Neural cell (in vitro differentiated cells): ENCODE results near the gene MED26. TPM values are rescaled to one million over a fixed set of nuclear protein-coding genes. Genes with fewer than 3 reads are reported as not detected.

Experiments
- H2AFZ ChIP-seq: fragments of 200-600, 300-800 bp; sonication (generic), shearing (Covaris generic); 2 replicates; pipeline ENCODE4 v1.6.0; 2014; ENCODE audit warnings: low read depth, mild to moderate bottlenecking, antibody characterized with exemption, low read length, moderate library complexity
- H3F3A ChIP-seq: fragments of 200-600 bp; shearing (Covaris generic); 2 replicates; pipeline ENCODE4 v1.6.1; 2016; ENCODE audit warnings: mild to moderate bottlenecking, moderate library complexity, mixed read lengths, antibody characterized with exemption, low read length; ENCODE audit not compliant: insufficient read depth, poor library complexity, severe bottlenecking
- H3K27ac ChIP-seq: fragments of 200-600, 300-800 bp; sonication (generic), shearing (Covaris generic); 2 replicates; pipeline ENCODE4 v1.5.1; 2014; ENCODE audit warnings: mild to moderate bottlenecking, low read length, moderate library complexity
- H3K27me3 ChIP-seq: fragments of 300-800, 200-600 bp; sonication (generic), shearing (Covaris generic); 2 replicates; pipeline ENCODE4 v1.6.0; 2014; ENCODE audit warnings: mild to moderate bottlenecking, low read depth, low read length, moderate library complexity; ENCODE audit not compliant: insufficient read depth
- H3K36me3 ChIP-seq: fragments of 300-800, 200-600 bp; sonication (generic), shearing (Covaris generic); 2 replicates; pipeline ENCODE4 v1.5.1; 2014; ENCODE audit warnings: mild to moderate bottlenecking, antibody characterized with exemption, low read length, moderate library complexity; ENCODE audit not compliant: insufficient read depth
- H3K4me2 ChIP-seq: fragments of 300-800, 200-600 bp; sonication (generic), shearing (Covaris generic); 2 replicates; pipeline ENCODE4 v1.6.0; 2014; ENCODE audit warnings: mild to moderate bottlenecking, low read length
- H3K4me3 ChIP-seq: fragments of 300-800, 200-600 bp; sonication (generic), shearing (Covaris generic); 2 replicates; pipeline ENCODE4 v1.5.1; 2014; ENCODE audit warnings: mild to moderate bottlenecking, low read length, moderate library complexity
- H3K79me2 ChIP-seq: fragments of 200-600 bp; shearing (Covaris generic); replicated peaks from 2 replicates; pipeline ENCODE4 v1.6.0; 2014; ENCODE audit warnings: mild to moderate bottlenecking, low read length, moderate library complexity; ENCODE audit not compliant: insufficient read depth
- H3K9ac ChIP-seq: fragments of 300-800, 200-600 bp; sonication (generic), shearing (Covaris generic); 2 replicates; pipeline ENCODE4 v1.6.1; 2016; ENCODE audit warnings: mild to moderate bottlenecking, low read length, mixed read lengths
- H3K9me2 ChIP-seq: fragments of 200-600 bp; shearing (Covaris generic); 2 replicates; pipeline ENCODE4 v1.6.1; 2016; ENCODE audit warnings: mild to moderate bottlenecking, low read length, mixed read lengths; ENCODE audit not compliant: insufficient read depth
- H3K9me3 ChIP-seq: fragments of 200-600, 300-800 bp; sonication (generic), shearing (Covaris generic); 2 replicates; pipeline ENCODE4 v1.6.1; 2016; ENCODE audit warnings: mild to moderate bottlenecking, mixed run types, low read length, moderate library complexity, mixed read lengths
- H4K20me1 ChIP-seq: fragments of 200-600 bp; shearing (Covaris generic); 2 replicates; pipeline ENCODE4 v1.6.1; 2016; ENCODE audit warnings: mild to moderate bottlenecking, mixed run types; ENCODE audit not compliant: insufficient read depth
- EP300 ChIP-seq: fragments of 450-650 bp; conservative IDR thresholded peaks from 2 replicates; pipeline ENCODE4 v1.6.1; 2014; ENCODE audit warnings: antibody characterized with exemption, mild to moderate bottlenecking, moderate library complexity; ENCODE audit not compliant: poor library complexity, severe bottlenecking
- EZH2 ChIP-seq: fragments of 200-600, 300-800 bp; shearing (Covaris generic), sonication (generic); IDR thresholded peaks from 2 replicates; pipeline ENCODE4 v1.6.1; 2014; ENCODE audit warnings: antibody characterized with exemption, low read length, borderline replicate concordance, mild to moderate bottlenecking; ENCODE audit not compliant: insufficient read depth, poor library complexity, severe bottlenecking
- MXI1 ChIP-seq: fragments of 450-650 bp; conservative IDR thresholded peaks from 2 replicates; pipeline ENCODE4 v1.6.1; 2014; ENCODE audit warnings: antibody characterized with exemption, mild to moderate bottlenecking; ENCODE audit not compliant: poor library complexity, severe bottlenecking
- POLR2AphosphoS5 ChIP-seq: IDR thresholded peaks from 2 replicates; pipeline ENCODE4 v1.6.1; 2012
- RAD21 ChIP-seq: fragments of 450-650 bp; conservative IDR thresholded peaks from 2 replicates; pipeline ENCODE4 v1.6.1; 2014; ENCODE audit warnings: antibody characterized with exemption, mild to moderate bottlenecking, moderate library complexity
- REST ChIP-seq: IDR thresholded peaks from 2 replicates; pipeline ENCODE4 v1.6.1; 2012; ENCODE audit warnings: borderline replicate concordance
- SMC3 ChIP-seq: fragments of 450-650 bp; conservative IDR thresholded peaks from 2 replicates; pipeline ENCODE4 v1.6.1; 2014; ENCODE audit warnings: antibody characterized with exemption, mild to moderate bottlenecking, moderate library complexity; ENCODE audit not compliant: poor library complexity
- TAF1 ChIP-seq: IDR thresholded peaks from 2 replicates; pipeline ENCODE4 v1.6.1; 2012; ENCODE audit warnings: low read depth
- polyA minus RNA-seq: library from RNA; depleted of rRNA, polyadenylated mRNA; stranded (reverse); fragments of >200 nt; gene quantifications from 2 replicates; pipeline ENCODE4 v1.2.3, GENCODE V29; 2014
- polyA plus RNA-seq: library from polyadenylated mRNA; depleted of rRNA; stranded (reverse); fragments of >200 nt; gene quantifications from 2 replicates; pipeline ENCODE4 v1.2.3, GENCODE V29; 2014
- TF ChIP-seq, protein P1 (sequence below): fragments of 450-650 bp; IDR thresholded peaks from 2 replicates; pipeline ENCODE4 v1.5.1; 2014; ENCODE audit warnings: antibody characterized with exemption, mild to moderate bottlenecking, moderate library complexity; ENCODE audit not compliant: poor library complexity, severe bottlenecking

MED26 gene, protein sequence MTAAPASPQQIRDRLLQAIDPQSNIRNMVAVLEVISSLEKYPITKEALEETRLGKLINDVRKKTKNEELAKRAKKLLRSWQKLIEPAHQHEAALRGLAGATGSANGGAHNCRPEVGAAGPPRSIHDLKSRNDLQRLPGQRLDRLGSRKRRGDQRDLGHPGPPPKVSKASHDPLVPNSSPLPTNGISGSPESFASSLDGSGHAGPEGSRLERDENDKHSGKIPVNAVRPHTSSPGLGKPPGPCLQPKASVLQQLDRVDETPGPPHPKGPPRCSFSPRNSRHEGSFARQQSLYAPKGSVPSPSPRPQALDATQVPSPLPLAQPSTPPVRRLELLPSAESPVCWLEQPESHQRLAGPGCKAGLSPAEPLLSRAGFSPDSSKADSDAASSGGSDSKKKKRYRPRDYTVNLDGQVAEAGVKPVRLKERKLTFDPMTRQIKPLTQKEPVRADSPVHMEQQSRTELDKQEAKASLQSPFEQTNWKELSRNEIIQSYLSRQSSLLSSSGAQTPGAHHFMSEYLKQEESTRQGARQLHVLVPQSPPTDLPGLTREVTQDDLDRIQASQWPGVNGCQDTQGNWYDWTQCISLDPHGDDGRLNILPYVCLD
- 3.8 and 4.2 TPM in 2 replicates for polyA plus RNA-seq
- polyA minus RNA-seq: 6.6 and 8.2 TPM in 2 replicates

DNA sequence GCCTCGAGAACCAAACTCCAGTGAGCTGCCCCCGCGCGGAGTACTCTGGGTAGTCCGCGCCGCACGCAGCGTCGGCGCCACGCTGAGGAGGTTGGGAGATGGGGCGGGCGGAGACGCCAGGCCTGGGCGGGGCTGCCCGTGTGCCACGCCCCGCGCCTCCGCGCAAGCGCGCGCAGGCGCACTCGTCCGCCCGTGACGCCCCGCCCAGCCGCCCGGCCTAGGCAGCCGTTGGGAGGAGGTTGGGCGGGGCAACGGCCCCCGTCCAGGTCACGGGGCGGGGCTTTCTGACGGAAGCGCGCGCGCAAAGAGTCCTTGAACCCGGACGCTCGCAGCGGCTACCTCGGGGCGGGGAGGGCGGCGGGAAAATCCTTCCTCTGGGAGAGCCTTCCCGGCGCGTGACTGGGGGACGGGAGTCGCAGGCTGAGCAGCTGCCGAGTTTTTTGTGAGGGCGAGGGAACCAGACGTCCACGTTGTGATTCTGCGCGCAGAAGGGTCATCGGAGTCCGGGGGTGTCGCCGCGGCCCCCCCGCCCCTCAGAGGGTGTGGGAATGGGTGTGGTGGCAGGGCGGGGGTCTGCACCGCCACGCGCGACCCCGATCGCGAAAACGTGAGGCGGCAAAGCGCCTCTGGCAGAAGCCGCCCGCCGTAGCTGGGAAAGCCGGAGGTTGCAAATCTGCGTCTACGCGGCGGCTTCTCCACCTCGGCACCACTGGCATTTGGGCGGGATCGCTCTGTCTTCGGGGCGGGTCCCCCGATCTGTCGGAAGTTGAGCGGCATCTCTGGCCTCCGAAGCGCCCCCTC is at the start of gene MED26:
TSS of gene MED26 (minus strand) at position 22 of the 801 bp plus-strand sequence. CDS start 261 bp downstream, outside the sequence.
- peak within 1 kb of the TSS; percentile 99 for H3K4me3 ChIP-seq
- H3K79me2 ChIP-seq: peaks cover 40% of the 10 kb centered on the region
- H2AFZ ChIP-seq: peak within 1 kb of the TSS; percentile 66
- H3K36me3 ChIP-seq: no peaks in the 10 kb centered on the region
- no peaks in the 10 kb centered on the region for H3F3A ChIP-seq
- H3K27me3 ChIP-seq: no peaks in the 10 kb centered on the region
- H3K27ac ChIP-seq: peak within 1 kb of the TSS; percentile 79
- H3K4me2 ChIP-seq: peak within 1 kb of the TSS; percentile 73
- H4K20me1 ChIP-seq: peaks cover 5% of the 10 kb centered on the region
- no peaks in the 10 kb centered on the region for H3K9me2 ChIP-seq
- H3K9ac ChIP-seq: peak within 1 kb of the TSS; percentile 82
- H3K9me3 ChIP-seq: no peaks in the 10 kb centered on the region
- TF ChIP-seq, protein P1, sequence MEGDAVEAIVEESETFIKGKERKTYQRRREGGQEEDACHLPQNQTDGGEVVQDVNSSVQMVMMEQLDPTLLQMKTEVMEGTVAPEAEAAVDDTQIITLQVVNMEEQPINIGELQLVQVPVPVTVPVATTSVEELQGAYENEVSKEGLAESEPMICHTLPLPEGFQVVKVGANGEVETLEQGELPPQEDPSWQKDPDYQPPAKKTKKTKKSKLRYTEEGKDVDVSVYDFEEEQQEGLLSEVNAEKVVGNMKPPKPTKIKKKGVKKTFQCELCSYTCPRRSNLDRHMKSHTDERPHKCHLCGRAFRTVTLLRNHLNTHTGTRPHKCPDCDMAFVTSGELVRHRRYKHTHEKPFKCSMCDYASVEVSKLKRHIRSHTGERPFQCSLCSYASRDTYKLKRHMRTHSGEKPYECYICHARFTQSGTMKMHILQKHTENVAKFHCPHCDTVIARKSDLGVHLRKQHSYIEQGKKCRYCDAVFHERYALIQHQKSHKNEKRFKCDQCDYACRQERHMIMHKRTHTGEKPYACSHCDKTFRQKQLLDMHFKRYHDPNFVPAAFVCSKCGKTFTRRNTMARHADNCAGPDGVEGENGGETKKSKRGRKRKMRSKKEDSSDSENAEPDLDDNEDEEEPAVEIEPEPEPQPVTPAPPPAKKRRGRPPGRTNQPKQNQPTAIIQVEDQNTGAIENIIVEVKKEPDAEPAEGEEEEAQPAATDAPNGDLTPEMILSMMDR: peak; percentile 46
- peak; percentile 65 for TF ChIP-seq REST
- TF ChIP-seq EZH2: no peak
- TF ChIP-seq POLR2AphosphoS5: peak; percentile 82
- TF ChIP-seq SMC3: peak; percentile 57
- TF ChIP-seq MXI1: peak; percentile 92
- TF ChIP-seq RAD21: peak; percentile 52
- TF ChIP-seq TAF1: peak; percentile 29
- no peak for TF ChIP-seq EP300

- H3K36me3 ChIP-seq: peaks cover 6% of the 10 kb centered on the region
- TF ChIP-seq REST (no peak), EZH2 (no peak), SMC3 (no peak), TAF1 (no peak), EP300 (no peak), RAD21 (no peak), POLR2AphosphoS5 (no peak), MXI1 (no peak)
- TF ChIP-seq, protein P1: no peak
- no peaks in the 10 kb centered on the region for H3K27me3 ChIP-seq
- no peak overlapping the region for H3K4me2 ChIP-seq
- H3K4me3 ChIP-seq: no peak overlapping the region
- no peaks in the 10 kb centered on the region for H3F3A ChIP-seq
- no peak overlapping the region for H2AFZ ChIP-seq
- H3K9me3 ChIP-seq: peaks cover 3% of the 10 kb centered on the region
- H3K27ac ChIP-seq: no peak overlapping the region
- no peaks in the 10 kb centered on the region for H3K9me2 ChIP-seq
- no peaks in the 10 kb centered on the region for H3K79me2 ChIP-seq
- H3K9ac ChIP-seq: no peak overlapping the region
- no peaks in the 10 kb centered on the region for H4K20me1 ChIP-seq
These were observed 49.1 kb upstream of the MED26 start for GRCh38 chr19:16677055-16677454.
